HK-2 (cell line): Measurements from ENCODE around the gene KCNMA1.

Experiments used
- DNase-seq: peaks from one replicate; pipeline ENCODE4 v3.0.0-alpha.2; 2018; ENCODE audit not compliant: unreplicated experiment

KCNMA1 gene

DNA sequence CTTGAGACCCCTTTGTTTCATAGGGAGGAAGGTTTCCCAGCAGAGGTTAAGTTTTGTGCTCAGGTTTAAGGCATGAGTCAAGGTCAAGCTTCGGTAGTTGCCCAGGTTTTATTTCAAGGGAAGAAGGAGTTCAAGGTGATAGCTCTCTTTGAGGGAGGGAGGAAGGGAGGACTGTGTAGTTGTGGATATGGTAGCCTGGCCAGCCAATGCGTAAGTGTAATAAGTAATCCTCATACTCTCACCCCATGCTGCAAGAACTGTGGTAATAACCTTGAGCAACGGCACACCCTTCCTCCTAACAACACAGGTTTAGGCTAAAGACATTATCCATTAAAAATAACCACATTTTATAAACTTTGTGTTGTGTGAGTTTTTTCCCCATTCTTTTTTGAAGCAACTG, 478.9 kb downstream of the KCNMA1 start:
- DNase-seq = no peak

DNA sequence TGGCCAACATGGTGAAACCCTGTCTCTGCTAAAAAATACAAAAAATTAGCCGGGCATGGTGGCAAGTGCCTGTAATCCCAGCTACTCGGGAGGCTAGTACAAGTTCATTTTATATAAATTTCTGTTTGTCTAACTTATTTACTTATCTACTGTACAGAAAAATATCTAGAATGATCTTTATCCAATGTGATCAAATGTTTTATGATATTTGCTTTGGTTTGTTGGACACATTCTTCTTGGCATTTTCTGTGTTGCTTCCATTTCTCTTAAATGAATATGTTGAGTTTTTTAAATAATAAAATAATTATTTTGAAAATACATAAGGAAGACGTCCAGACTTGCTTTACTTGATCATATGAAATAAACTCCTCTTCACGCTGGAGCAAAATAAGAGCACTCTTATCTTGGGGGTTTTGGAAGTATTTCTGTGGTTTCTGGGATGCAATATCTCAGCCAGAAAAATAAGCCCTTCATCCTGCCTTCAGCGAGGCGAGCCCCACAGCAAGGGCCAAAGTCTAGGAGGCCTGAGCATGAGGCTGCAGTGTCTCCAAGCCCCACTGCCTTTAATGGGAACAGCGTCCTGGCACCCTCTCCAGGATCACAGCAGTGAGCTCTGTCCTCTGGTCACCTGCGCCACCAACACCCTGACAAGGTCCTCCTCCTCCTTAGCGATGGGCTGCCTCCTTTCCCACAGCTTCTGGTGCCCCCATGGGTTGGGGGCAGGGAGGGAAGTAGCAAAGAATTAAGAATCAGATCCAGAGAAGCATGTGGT, 480.2 kb downstream of the KCNMA1 start:
- DNase-seq = no peak

DNA sequence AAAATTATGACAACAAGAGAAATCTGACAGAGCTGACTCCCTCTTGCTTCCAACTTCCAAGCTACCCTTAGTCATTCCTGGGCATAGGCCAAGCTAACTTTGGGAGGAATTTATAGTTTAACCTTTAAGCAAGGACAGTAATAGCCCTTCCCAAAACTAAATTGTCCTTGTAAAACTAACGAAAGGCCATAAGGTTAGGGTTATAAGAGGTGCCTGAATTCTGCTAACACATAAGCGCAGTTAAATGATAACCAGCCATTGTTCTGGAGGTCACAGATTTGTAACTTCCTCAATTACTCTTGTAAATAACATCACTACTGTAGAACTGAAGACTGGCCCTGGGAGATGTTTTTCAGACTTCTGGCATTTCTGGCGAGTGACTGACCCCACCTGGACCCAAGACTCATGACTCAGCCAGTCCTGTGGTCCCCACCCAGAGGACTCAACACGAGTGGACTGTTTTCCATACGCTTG, 481.2 kb downstream of the KCNMA1 start:
- no peak for DNase-seq

DNA sequence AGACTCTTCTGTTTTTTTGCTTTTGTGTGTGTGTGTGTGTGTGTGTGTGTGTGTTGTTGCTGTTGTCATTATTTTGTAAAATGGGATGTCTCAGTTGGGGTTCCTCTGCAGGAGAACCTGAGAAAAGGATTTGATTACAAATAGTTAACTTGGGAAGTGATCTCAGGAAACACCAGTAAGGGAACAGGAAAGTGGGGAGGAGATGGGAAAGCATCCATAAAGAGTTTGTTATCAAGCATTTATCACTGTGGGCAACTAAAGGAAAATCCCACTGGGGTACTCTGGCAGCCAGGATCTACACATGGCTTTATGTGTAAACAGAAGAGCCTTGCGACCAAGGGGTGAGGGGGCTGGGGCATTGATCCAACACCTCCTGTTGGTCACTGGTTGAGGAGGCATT, 485.4 kb downstream of the KCNMA1 start:
- DNase-seq = no peak

DNA sequence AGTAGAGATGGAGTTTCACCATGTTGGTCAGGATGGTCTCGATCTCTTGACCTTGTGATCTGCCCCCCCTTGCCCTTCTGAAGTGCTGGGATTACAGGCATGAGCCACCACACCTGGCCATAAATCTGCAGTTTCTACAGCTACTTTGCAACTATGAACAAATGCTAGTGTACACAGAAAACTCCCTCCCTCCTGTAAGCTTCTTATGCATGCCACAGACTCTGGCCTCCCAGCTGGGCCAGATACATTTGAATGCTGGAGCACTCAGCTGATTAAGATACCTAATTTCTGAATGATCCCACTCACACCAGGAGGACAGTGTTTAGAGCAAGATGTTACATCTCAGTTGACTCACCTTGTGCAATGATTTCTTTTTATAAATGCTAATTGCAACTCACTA, 486.2 kb downstream of the KCNMA1 start:
- DNase-seq = no peak

DNA sequence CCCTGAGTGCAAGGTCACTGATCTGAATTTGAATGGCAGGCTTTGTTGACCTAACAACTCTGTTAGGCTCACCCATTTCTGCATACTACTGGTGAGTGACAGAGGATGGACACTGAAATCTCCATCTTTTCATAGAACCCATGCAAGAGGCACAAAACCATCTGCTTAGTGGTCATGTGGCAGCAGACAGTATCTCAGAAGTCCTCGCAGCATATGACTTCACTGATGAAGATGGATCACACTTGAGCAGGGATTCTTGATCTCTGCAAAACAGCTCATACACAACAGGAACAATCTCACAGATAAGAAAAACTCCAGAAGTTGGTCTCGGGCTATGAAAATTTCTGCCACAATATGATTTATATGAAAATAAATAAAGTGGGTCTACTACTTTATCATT, 487.9 kb downstream of the KCNMA1 start:
- no peak for DNase-seq

DNA sequence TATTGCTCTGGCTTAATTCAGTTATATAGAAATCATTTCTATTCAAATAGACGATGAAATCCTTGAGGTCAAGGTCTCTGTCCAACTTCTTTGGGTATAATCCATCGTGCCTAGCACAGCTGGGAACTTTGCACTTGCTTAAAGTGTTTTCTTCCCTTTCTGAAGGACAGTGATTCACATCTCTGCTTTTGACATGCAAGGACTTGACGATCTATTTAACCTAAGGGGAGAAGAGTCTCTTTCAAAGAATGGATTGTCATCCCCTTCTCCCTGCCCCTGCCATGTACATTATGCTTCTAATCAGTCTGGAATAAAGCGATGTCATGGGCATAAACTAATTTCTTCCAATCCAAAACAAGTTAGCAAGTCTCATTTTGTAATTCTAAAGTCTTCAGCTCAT, 488.6 kb downstream of the KCNMA1 start:
- DNase-seq = no peak

DNA sequence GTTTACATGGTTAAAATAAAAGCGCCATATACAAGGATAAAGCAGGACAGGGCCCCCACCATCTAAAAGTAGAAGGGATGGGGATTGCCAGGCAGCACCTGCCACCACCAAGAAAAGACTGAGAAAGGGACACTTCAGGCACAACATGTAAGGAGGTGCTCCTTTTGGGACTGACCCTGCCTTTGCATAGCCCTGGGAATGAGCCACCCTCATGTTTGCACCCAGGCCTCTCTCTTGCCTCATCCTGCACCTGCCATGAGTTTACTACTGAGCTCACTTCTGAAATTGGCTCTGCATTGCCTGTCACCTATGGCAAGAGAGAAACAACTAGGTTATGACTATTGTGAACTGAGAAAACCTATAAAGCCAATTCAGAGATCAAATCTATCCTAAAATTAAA, 489.7 kb downstream of the KCNMA1 start:
- DNase-seq = no peak

DNA sequence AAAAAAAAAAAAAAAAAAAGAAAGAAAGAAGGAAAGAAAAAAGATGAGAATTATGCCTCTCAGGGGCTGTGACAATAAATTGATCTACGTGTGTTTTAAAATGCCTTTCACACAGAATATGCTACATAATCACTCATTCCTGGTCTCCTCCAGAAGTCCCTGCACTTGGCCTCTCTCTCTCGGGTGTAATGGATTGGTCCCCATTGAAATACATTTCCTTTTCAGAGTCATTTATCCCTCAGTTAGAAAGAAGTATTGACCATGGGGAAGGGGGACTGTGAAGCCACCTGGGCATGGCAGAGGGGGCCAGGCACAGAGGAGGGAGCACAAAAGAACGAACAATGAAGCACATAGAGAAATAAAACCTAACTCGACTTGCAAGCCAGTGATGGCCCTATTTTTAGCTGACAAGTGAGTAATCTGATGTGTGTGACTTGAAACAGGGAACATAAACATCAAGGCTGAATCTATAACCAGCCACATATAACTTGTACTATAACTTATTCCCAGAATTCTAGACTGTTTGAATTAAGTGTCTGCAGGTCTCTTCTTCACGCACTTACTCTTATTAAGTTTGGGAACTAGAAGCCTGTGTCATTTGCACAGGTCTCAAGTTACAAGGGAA, 490.8 kb downstream of the KCNMA1 start:
- DNase-seq = no peak

DNA sequence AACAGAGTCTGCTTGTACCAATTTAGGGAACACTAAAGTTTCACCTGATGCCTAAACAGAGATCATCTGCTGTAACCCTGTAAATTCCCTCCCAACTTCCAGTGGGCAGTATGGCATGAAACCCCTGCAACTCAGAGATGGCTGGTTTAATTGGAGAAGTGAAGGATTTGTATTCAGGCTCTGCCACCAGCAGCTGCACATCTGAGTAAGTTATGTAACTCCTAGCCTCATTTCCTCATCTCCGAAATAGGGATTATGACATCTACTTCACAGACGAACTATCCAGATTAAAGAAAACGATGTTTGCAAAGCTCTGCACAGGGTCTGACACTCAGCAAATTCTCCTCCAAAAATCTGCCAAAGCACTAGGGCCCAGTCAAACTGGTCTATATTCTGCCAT, 493.0 kb downstream of the KCNMA1 start:
- no peak for DNase-seq

DNA sequence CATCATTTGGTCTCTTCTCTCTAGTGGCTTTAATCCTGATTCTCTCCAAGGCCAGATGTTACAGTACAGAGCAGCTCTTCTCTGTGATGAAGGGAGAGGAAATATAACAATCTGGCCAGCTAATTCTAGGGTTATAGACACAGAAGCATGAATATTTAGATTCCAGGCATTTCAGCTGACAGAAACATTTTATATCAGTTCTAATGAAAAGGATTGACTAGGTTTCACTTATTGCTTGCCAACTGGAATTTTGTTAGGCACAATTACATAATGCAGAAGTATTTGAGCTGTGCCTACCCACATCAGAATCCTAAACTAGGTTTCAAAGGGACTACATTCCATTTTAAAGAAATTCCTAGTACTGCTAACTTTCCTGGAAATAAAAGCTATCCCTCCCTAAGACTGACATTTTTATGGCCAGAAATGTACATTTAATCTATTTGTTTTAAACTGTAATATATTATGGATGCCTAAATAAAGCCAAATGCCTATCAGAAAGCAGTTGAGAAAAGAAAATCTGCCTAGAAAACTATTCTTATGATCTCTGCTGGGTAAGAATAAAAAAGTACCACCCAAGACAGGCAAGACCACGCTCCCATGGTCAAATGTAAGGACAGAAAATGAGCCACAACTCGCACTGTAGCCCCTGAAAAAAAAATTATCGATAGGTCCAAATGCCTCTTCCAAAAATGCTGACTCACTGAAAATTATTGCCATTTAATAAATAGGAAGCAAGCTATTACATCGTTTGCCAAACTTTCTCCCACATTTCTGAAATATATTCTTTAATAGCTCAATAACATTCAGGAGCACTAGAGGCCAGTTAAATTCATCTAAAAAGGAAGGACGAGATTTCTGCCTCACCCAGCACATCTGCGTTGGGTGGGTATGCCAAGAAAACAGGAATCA, 498.1 kb downstream of the KCNMA1 start:
- DNase-seq = no peak

DNA sequence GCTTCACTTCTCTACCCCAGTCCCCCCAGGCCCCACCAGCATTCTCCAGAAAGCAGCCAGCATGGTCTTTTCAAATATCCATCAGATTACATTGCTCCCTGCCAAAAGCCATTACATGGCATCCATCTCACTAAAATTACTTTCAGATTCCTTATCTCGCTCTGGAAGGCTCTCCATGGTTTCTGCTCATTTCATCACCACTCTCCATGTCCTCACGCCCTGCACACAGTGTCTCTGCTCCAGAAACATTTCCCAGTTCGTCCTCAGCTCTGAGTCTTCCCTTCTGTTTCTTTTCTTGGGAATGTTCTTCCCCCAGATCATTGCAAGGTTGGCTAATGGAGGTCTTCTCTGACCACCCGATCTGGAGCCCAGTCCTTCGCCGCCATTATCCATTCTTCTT, 499.1 kb downstream of the KCNMA1 start:
- no peak for DNase-seq

DNA sequence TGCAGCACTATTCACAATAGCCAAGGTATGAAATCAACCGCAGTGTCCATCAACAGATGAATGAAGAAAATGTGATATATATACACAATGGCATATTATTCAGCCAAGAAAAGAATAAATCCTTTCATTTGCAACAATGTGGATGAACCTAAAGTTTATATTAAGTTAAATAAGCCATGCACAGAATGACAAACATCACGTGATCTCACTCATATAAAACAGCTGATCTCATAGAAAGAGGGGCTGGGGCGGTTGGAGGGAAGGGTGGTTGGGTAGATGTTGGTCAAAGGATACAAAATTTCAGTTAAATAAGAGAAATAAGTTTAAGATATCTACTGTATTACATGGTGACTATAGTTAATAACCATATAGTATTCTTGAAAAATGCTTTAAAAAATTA, 502.1 kb downstream of the KCNMA1 start:
- DNase-seq = no peak

DNA sequence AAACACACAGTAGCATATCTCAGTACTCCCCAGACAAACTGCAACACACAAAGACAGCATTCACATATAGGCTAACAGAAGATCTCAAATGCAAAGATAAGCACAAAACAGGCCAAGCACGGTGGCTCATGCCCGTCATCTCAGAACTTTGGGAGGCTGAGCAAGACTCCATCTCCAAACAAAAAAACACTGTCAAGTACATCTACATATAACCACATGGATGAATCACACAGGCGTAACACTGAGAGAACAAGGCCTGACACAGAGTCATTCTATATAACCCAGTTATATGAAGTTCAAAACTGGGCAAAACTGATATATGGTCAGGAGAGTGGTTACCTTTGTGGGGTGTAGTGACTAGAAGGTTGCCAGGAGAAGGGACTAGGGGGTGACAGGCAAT, 506.4 kb downstream of the KCNMA1 start:
- DNase-seq = no peak

DNA sequence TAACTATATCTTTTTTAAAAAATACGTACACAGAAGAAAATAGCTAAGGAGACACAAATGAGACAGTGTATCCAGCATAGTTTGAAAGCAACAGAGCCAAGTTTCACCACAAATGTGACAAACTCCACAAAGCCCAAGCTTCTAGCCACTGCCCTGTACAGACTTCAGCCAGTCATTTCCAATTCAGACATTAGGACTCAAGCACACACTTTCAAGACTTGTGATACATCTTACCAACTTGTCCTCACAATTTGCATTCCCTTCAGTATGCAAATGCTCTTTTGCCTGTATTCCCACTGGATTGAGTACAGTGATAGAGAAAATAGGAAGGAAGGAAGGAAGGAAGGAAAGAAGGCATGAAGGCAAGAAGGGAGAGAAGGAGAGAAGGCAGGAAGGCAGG, 510.4 kb downstream of the KCNMA1 start:
- DNase-seq = no peak

DNA sequence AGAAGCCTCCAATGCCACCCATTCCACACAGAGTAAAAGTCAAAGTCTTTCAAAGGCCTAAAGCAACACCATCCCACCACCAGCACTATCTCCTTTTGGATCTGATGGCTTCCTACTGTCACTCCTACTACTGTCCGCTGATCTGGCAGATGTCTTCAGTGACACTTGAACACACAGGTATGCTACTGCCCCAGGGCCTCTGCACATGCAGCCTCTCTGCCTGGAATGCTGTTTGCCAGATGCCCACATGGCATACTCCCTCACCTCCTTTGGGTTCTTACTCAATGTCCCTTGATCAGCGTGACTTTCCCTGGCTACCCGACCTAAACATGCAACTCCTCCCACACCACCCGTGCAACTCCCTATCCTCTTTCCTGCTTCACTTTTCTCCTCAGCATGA, 512.4 kb downstream of the KCNMA1 start:
- DNase-seq = no peak

DNA sequence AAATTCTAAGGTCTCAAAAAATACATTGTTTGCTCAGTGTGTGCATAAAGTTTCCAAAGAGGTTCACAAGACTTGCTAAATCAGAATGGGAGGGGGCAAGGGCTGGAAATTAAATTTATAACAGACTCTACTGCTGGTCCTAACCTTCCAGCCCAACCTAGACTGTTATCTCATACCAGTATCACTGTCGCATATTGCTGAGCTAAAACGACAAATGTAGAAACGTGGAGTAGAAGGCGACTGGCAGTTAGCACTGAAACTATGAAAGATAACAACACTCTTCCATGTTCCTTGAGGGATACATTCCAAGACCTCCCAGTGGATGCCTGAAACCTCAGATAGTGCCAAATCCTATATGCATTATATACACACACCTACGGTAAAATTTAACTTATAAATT, 514.3 kb downstream of the KCNMA1 start:
- no peak for DNase-seq

DNA sequence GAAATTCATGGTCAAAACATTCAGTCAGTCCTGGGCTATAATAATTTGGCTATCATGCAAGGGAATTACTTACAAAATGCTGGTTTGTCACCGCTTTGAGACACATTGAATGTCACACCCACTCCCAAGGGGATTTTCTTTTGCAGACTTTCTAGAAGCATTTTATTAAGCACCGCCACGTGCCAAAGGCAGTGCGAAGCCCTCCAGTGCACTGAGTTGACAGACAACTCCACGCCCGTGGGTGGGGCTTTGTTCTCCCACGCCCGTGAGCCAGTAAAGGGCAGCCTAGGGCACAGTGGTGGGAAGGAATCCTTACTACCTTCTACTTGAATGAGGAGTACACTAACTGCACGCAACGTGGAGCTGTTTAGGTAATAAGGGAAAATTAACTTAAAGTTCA, 515.8 kb downstream of the KCNMA1 start:
- DNase-seq = no peak

DNA sequence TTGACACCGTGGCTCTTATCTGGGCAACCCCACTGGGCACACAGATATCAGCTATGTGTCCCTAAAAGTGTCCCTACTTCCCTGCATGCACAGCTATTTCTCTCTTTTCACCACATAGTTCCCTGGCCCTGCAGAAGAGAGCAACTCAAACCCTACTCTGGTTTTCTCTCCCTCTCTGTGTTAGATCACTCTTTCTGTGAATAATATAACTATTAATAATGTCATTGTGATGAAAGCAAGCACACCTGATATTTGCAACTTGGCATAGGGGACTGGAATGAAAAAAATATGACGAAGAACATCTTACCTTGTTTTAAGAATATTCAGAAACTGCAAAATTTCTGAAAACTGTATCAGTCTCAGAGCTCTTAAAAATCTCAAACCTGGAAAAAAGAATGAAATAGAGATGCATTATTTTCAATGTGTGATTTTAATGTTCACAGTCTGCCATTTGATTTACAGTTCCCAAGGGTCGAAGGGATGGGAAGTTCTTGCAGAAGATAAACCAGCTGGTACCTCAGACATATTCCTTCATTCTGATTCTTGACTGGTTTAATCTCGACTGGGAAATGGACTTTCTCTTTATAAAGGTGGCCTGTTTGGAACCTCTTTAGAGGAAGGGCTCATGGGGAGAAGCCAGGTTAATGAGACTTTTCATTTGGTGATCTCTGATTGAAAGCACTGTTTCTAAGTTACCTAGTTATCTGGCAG, 516.8 kb downstream of the KCNMA1 start:
- DNase-seq = no peak

DNA sequence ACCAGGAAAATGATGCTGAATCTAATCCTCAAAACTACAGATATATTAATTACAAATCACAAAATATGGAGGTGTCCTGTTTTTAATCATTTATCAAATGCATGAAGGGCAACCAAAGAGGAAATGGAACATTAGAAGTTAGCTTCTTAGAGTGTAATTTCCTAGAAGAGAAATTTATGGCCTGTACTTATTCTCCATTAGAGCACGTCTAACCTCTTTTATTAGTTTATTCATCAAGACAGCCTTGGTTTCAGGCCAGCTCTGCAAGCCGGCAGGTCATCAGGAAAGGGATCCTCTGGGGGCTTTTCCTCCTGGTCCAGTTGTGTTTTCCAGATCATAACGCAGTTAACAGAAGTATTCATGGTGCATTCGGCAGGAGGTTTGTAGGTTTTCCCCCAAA, 517.6 kb downstream of the KCNMA1 start:
- DNase-seq = no peak

DNA sequence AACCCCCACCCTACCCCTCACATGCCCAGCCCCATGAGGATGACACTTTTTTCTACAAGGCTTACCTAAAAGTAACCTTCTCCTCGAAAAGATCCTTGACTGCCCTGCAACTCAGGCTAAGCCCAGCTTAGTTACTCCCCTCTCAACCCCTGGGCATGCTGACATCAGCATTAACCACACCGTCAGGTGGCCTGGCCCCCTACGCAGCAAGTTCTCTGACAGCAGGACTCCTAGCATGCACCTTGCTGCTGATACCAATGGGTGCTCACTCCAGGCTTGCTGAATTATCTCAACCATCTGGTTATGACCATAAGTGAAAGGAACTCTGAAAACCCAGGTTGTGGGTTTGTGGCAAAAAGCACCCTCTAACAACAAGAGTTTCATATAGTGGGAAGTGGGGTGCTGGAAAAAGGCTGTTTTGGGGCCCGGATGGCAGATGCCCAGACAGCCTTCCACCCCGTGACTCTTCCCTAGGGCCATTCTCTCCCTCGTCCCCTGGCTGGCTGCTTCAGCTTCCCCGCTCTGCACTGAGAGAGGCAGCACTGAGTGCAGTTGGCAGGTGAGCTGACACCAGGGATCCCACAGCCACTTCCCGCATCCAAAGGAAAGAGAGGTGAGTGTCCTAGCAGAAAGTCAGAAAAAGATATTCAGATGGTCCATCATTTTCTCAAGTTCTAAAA, 518.9 kb downstream of the KCNMA1 start:
- no peak for DNase-seq
